HEK293T (cell line): ENCODE measurements around the gene DNAH10.

Experiments
- CTCF ChIA-PET: fragments of 350-600 bp; formaldehyde crosslinking; extraction: SDS; loops from one replicate; lab custom pipeline; 2021; ENCODE audit warnings: antibody characterized with exemption, inconsistent platforms; lab: Yijun Ruan, JAX
- POLR2A ChIA-PET: fragments of 350-600 bp; formaldehyde crosslinking; extraction: SDS; loops from one replicate; lab custom pipeline; 2020; ENCODE audit warnings: antibody characterized with exemption, inconsistent platforms; lab: Yijun Ruan, JAX
- DNase-seq: peaks from one replicate; pipeline ENCODE4 v3.0.0; 2012; ENCODE audit warnings: mixed read lengths; ENCODE audit errors: extremely low spot score
- ARNT ChIP-seq: fragments of 450-650 bp; IDR thresholded peaks from 2 replicates; pipeline ENCODE4 v1.6.1; 2017; ENCODE audit warnings: mild to moderate bottlenecking
- BHLHE40 ChIP-seq: fragments of 450-650 bp; IDR thresholded peaks from 2 replicates; pipeline ENCODE4 v1.6.1; 2016; ENCODE audit warnings: mild to moderate bottlenecking, moderate library complexity, borderline replicate concordance
- CTBP1 ChIP-seq: fragments of 450-650 bp; IDR thresholded peaks from 2 replicates; pipeline ENCODE4 v1.6.1; 2016; ENCODE audit warnings: borderline replicate concordance
- ELF4 ChIP-seq: fragments of 450-650 bp; IDR thresholded peaks from 2 replicates; pipeline ENCODE4 v1.6.1; 2017; ENCODE audit warnings: antibody characterized with exemption
- FOXA1 ChIP-seq: fragments of 450-650 bp; IDR thresholded peaks from 2 replicates; pipeline ENCODE4 v1.6.1; 2016; ENCODE audit warnings: mild to moderate bottlenecking
- FOXK2 ChIP-seq: fragments of 450-650 bp; IDR thresholded peaks from 2 replicates; pipeline ENCODE4 v1.6.1; 2016; ENCODE audit warnings: mild to moderate bottlenecking
- FOXM1 ChIP-seq: fragments of 450-650 bp; IDR thresholded peaks from 2 replicates; pipeline ENCODE4 v1.6.1; 2017; ENCODE audit warnings: mild to moderate bottlenecking, borderline replicate concordance
- HDGF ChIP-seq: fragments of 450-650 bp; IDR thresholded peaks from 2 replicates; pipeline ENCODE4 v1.6.1; 2017; ENCODE audit warnings: antibody characterized with exemption, borderline replicate concordance
- L3MBTL2 ChIP-seq: fragments of 450-650 bp; conservative IDR thresholded peaks from 2 replicates; pipeline ENCODE4 v1.6.1; 2016; ENCODE audit warnings: mild to moderate bottlenecking
- LEF1 ChIP-seq: fragments of 450-650 bp; IDR thresholded peaks from 2 replicates; pipeline ENCODE4 v1.6.1; 2017; ENCODE audit warnings: mild to moderate bottlenecking, borderline replicate concordance
- NFRKB ChIP-seq: fragments of 450-650 bp; IDR thresholded peaks from 2 replicates; pipeline ENCODE4 v1.6.1; 2016; ENCODE audit warnings: mild to moderate bottlenecking, moderate library complexity
- PKNOX1 ChIP-seq: fragments of 450-650 bp; IDR thresholded peaks from 2 replicates; pipeline ENCODE4 v1.6.1; 2016
- SP1 ChIP-seq: fragments of 450-650 bp; IDR thresholded peaks from 2 replicates; pipeline ENCODE4 v1.6.1; 2017
- SUZ12 ChIP-seq: fragments of 450-650 bp; IDR thresholded peaks from 2 replicates; pipeline ENCODE4 v1.6.1; 2016; ENCODE audit warnings: mild to moderate bottlenecking
- TARDBP ChIP-seq: fragments of 450-650 bp; IDR thresholded peaks from 2 replicates; pipeline ENCODE4 v1.6.1; 2016
- ZNF384 ChIP-seq: fragments of 450-650 bp; IDR thresholded peaks from 2 replicates; pipeline ENCODE4 v1.6.1; 2016

The DNAH10 gene

GRCh38 chr12:123894823-123895345 lies 132.8 kb downstream of the DNAH10 start:
- DNase-seq = no peak
- POLR2A ChIA-PET = no interaction called here
- TF ChIP-seq TARDBP = no peak
- no peak for TF ChIP-seq NFRKB
- no peak for TF ChIP-seq L3MBTL2
- TF ChIP-seq ZNF384 = no peak
- TF ChIP-seq ARNT = no peak
- no peak for TF ChIP-seq FOXM1
- TF ChIP-seq PKNOX1 = no peak
- no peak for TF ChIP-seq LEF1
- CTCF ChIA-PET = no interaction called here

- TF ChIP-seq FOXA1 = no peak
- TF ChIP-seq NFRKB = no peak
- no peak for TF ChIP-seq ARNT
- TF ChIP-seq FOXM1 = no peak
- no peak for TF ChIP-seq ZNF384
- TF ChIP-seq LEF1 = no peak
- no peak for TF ChIP-seq FOXK2
- no peak for TF ChIP-seq SP1
- TF ChIP-seq L3MBTL2 = no peak
- TF ChIP-seq PKNOX1 = no peak
- no peak for TF ChIP-seq BHLHE40
- no peak for TF ChIP-seq TARDBP
- DNase-seq = no peak
- CTCF ChIA-PET = no interaction called here
- POLR2A ChIA-PET = no interaction called here
Measured at GRCh38 chr12:123895451-123895850, 133.3 kb downstream of the DNAH10 start.

DNA sequence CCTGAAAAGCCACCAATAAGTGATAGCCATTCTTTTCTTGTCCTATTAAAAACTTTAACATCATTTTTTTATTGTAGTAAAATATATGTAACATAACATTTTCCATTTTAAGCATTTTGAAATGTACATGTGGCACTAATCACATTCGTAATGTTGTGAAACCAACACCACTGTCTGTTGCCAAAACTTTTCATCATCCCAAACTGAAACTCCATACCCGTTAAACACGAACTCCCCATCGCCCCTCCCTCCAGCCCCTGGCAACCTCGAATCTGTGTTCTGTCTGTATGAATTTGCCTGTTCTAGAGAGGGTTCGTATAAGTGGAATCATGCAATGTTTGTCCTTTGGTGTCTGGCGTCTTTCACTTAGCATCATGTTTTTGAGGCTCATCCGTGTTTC lies 134.7 kb downstream of the DNAH10 start:
- CTCF ChIA-PET = no interaction called here
- POLR2A ChIA-PET = no interaction called here
- no peak for TF ChIP-seq L3MBTL2
- no peak for TF ChIP-seq HDGF
- TF ChIP-seq FOXK2 = no peak
- no peak for TF ChIP-seq SP1
- TF ChIP-seq SUZ12 = no peak
- TF ChIP-seq NFRKB = no peak
- TF ChIP-seq BHLHE40 = no peak
- no peak for TF ChIP-seq ELF4
- TF ChIP-seq TARDBP = no peak
- no peak for TF ChIP-seq FOXA1
- TF ChIP-seq LEF1 = no peak
- no peak for TF ChIP-seq CTBP1
- no peak for DNase-seq

- CTCF ChIA-PET = no interaction called here
- POLR2A ChIA-PET = no interaction called here
- no peak for DNase-seq
- TF ChIP-seq L3MBTL2 = no peak
- TF ChIP-seq HDGF = no peak
- no peak for TF ChIP-seq LEF1
- TF ChIP-seq ELF4 = no peak
- no peak for TF ChIP-seq SUZ12
- TF ChIP-seq TARDBP = no peak
- TF ChIP-seq PKNOX1 = no peak
- TF ChIP-seq FOXA1 = no peak
- TF ChIP-seq FOXK2 = no peak
- no peak for TF ChIP-seq NFRKB
Measured at GRCh38 chr12:123897221-123897620, 135.1 kb downstream of the DNAH10 start.

GRCh38 chr12:123898673-123899072 lies 136.6 kb downstream of the DNAH10 start:
- CTCF ChIA-PET = no interaction called here
- DNase-seq = no peak
- no peak for TF ChIP-seq LEF1
- no peak for TF ChIP-seq FOXM1
- no peak for TF ChIP-seq TARDBP
- TF ChIP-seq NFRKB = no peak
- no peak for TF ChIP-seq ELF4
- no peak for TF ChIP-seq PKNOX1
- TF ChIP-seq BHLHE40 = no peak
- no peak for TF ChIP-seq ZNF384
- TF ChIP-seq SP1 = no peak
- POLR2A ChIA-PET = no interaction called here

GRCh38 chr12:123899368-123899767 lies 137.3 kb downstream of the DNAH10 start:
- DNase-seq = no peak
- ChIA-PET CTCF (no interaction called here), POLR2A (no interaction called here)
- TF ChIP-seq ZNF384 = no peak
- no peak for TF ChIP-seq TARDBP
- TF ChIP-seq HDGF = no peak
- no peak for TF ChIP-seq L3MBTL2
- TF ChIP-seq SUZ12 = no peak
- no peak for TF ChIP-seq ARNT
- no peak for TF ChIP-seq SP1
- TF ChIP-seq FOXM1 = no peak
